H1 (cell line): ENCODE data around the gene ARTN. TPM values are rescaled to one million over a fixed set of nuclear protein-coding genes. Genes with fewer than 3 reads are reported as not detected.

ENCODE experiments used
- CTCF ChIA-PET: fragments of 300-600 bp; sonication (Branson Sonifier 250); formaldehyde crosslinking; loops from one replicate; lab custom pipeline; 2021; ENCODE audit not compliant: partially characterized antibody; lab: Charles Lee
- POLR2A ChIA-PET: fragments of 300-600 bp; sonication (Branson Sonifier 250); formaldehyde crosslinking; loops from one replicate; lab custom pipeline; 2021; ENCODE audit warnings: inconsistent platforms; ENCODE audit not compliant: partially characterized antibody; lab: Charles Lee
- DNase-seq, 2 experiments: peaks; one replicate each; pipeline versions ENCODE4 v3.0.0 to v3.0.0-alpha.2; 2010 to 2022; ENCODE audit warnings: low spot score in 2 of 2, low read depth in 1 of 2, mixed read lengths in 1 of 2
- FAIRE-seq: peaks from 2 replicates; lab custom pipeline; 2011; peaks lifted over from hg19 to GRCh38; lab: Jason Lieb, UNC
- H2AFZ ChIP-seq: 2 replicates; pipeline ENCODE4 v1.8.1; 2012; ENCODE audit warnings: low read length, inconsistent platforms
- H2AK5ac ChIP-seq: 2 replicates; pipeline ENCODE4 v1.6.1; 2013; ENCODE audit warnings: low read depth, low read length
- H2BK120ac ChIP-seq: replicated peaks from 2 replicates; pipeline ENCODE3; 2013; ENCODE audit warnings: low read depth, low read length, inconsistent platforms
- H2BK12ac ChIP-seq: 2 replicates; pipeline ENCODE4 v1.6.1; 2013; ENCODE audit warnings: low read depth, low read length
- H2BK15ac ChIP-seq: 2 replicates; pipeline ENCODE4 v1.6.1; 2013; ENCODE audit warnings: low read length
- H2BK20ac ChIP-seq: 2 replicates; pipeline ENCODE4 v1.6.1; 2013; ENCODE audit warnings: low read length
- H2BK5ac ChIP-seq: 2 replicates; pipeline ENCODE4 v1.6.1; 2013; ENCODE audit warnings: low read depth, low read length
- H3K14ac ChIP-seq: 2 replicates; pipeline ENCODE4 v1.6.1; 2013; ENCODE audit warnings: inconsistent platforms; ENCODE audit not compliant: insufficient read length
- H3K18ac ChIP-seq: 2 replicates; pipeline ENCODE4 v1.6.1; 2013; ENCODE audit warnings: low read length; ENCODE audit errors: extremely low read depth
- H3K23ac ChIP-seq: 2 replicates; pipeline ENCODE4 v1.6.1; 2013; ENCODE audit warnings: inconsistent platforms; ENCODE audit not compliant: insufficient read length
- H3K23me2 ChIP-seq: 2 replicates; pipeline ENCODE4 v1.6.1; 2013; ENCODE audit warnings: low read depth, low read length
- H3K27ac ChIP-seq: 2 replicates; pipeline ENCODE4 v1.6.1; 2011; ENCODE audit warnings: low read depth, low read length, inconsistent platforms
- H3K27me3 ChIP-seq, 4 experiments: replicated peaks in 1 of 4; 1 replicate in 1 of 4; 2 replicates in 3 of 4; pipeline versions ENCODE4 v1.6.1 to v1.8.1; 2011 to 2013; ENCODE audit warnings: low read length in 3 of 4, mild to moderate bottlenecking in 3 of 4, inconsistent platforms in 2 of 4, mixed read lengths in 2 of 4, moderate library complexity in 1 of 4; ENCODE audit not compliant: control insufficient read depth in 3 of 4, insufficient read depth in 3 of 4; ENCODE audit errors: extremely low read depth in 1 of 4
- H3K36me3 ChIP-seq, 4 experiments: 2 replicates each; pipeline versions ENCODE4 v1.6.1 to v1.8.1; 2011 to 2013; ENCODE audit warnings: mild to moderate bottlenecking in 4 of 4, low read length in 3 of 4, moderate library complexity in 2 of 4, control low read depth in 1 of 4, inconsistent platforms in 1 of 4; ENCODE audit not compliant: insufficient read depth in 4 of 4, control insufficient read depth in 2 of 4
- H3K4ac ChIP-seq: replicated peaks from 2 replicates; pipeline ENCODE3; 2013; ENCODE audit warnings: low read length, low read depth, mixed read lengths, inconsistent platforms; ENCODE audit not compliant: insufficient read length
- H3K4me1 ChIP-seq, 4 experiments: replicated peaks in 1 of 4; 1 replicate in 1 of 4; 2 replicates in 3 of 4; pipeline versions ENCODE4 v1.6.1 to v1.8.1; 2011 to 2013; ENCODE audit warnings: low read length in 3 of 4, inconsistent platforms in 2 of 4, mixed read lengths in 1 of 4; ENCODE audit not compliant: insufficient read depth in 4 of 4, control insufficient read depth in 3 of 4
- H3K4me2 ChIP-seq, 2 experiments: 2 replicates each; pipeline versions ENCODE4 v1.6.1 to v1.8.1; 2011 to 2013; ENCODE audit warnings: low read depth in 2 of 2, low read length in 2 of 2, control low read depth in 1 of 2, inconsistent platforms in 1 of 2, mild to moderate bottlenecking in 1 of 2; ENCODE audit not compliant: insufficient read depth in 1 of 2
- H3K4me3 ChIP-seq, 4 experiments: fragments of 200-600, 300-600 bp in 1 of 4; sonication (generic), shearing (Covaris generic), sonication (Bioruptor Twin) in 1 of 4; 2 replicates each; pipeline versions ENCODE4 v1.5.1 to v1.8.1; 2011 to 2016; ENCODE audit warnings: low read length in 4 of 4, low read depth in 3 of 4, control low read depth in 2 of 4, inconsistent platforms in 2 of 4, mild to moderate bottlenecking in 2 of 4, mixed read lengths in 1 of 4, moderate library complexity in 1 of 4; ENCODE audit not compliant: insufficient read depth in 2 of 4; ENCODE audit errors: extremely low read depth in 1 of 4
- H3K56ac ChIP-seq: replicated peaks from 2 replicates; pipeline ENCODE3; 2013; ENCODE audit warnings: low read depth, mild to moderate bottlenecking, mixed read lengths, low read length, inconsistent platforms; ENCODE audit not compliant: insufficient read length
- H3K79me1 ChIP-seq: 2 replicates; pipeline ENCODE4 v1.6.1; 2013; ENCODE audit warnings: low read depth, low read length, control low read depth
- H3K79me2 ChIP-seq, 2 experiments: 2 replicates each; pipeline versions ENCODE4 v1.6.1 to v1.8.1; 2012 to 2013; ENCODE audit warnings: low read length in 2 of 2, mild to moderate bottlenecking in 2 of 2, inconsistent platforms in 1 of 2; ENCODE audit not compliant: insufficient read depth in 2 of 2, control insufficient read depth in 1 of 2
- H3K9ac ChIP-seq, 4 experiments: replicated peaks in 1 of 4; 1 replicate in 1 of 4; 2 replicates in 3 of 4; pipeline versions ENCODE4 v1.6.1 to v1.8.1; 2011 to 2013; ENCODE audit warnings: low read depth in 3 of 4, low read length in 3 of 4, control low read depth in 2 of 4, mild to moderate bottlenecking in 2 of 4, moderate library complexity in 2 of 4, inconsistent platforms in 1 of 4; ENCODE audit errors: extremely low read depth in 1 of 4
- H3K9me3 ChIP-seq, 2 experiments: 2 replicates each; pipeline versions ENCODE4 v1.6.1 to v1.8.1; 2012 to 2013; ENCODE audit warnings: mild to moderate bottlenecking in 2 of 2, moderate library complexity in 2 of 2, control low read depth in 1 of 2, inconsistent platforms in 1 of 2, low read depth in 1 of 2, low read length in 1 of 2, mixed read lengths in 1 of 2; ENCODE audit not compliant: insufficient read depth in 2 of 2
- H4K20me1 ChIP-seq, 2 experiments: replicated peaks in 1 of 2; 2 replicates each; pipeline versions ENCODE3 to v1.8.1; 2011 to 2013; ENCODE audit warnings: inconsistent platforms in 2 of 2, low read length in 2 of 2, mild to moderate bottlenecking in 1 of 2; ENCODE audit not compliant: insufficient read depth in 2 of 2, control insufficient read depth in 1 of 2
- H4K5ac ChIP-seq: 2 replicates; pipeline ENCODE4 v1.6.1; 2013; ENCODE audit warnings: low read length, low read depth, mixed read lengths, inconsistent platforms; ENCODE audit not compliant: insufficient read length
- H4K8ac ChIP-seq: 2 replicates; pipeline ENCODE4 v1.8.0; 2013; ENCODE audit warnings: mild to moderate bottlenecking, moderate library complexity, low read length, inconsistent platforms; ENCODE audit not compliant: insufficient read depth; ENCODE audit errors: extremely low read depth
- H4K91ac ChIP-seq: replicated peaks from 2 replicates; pipeline ENCODE3; 2013; ENCODE audit warnings: low read length, mixed read lengths, inconsistent platforms; ENCODE audit not compliant: insufficient read length
- GABPA ChIP-seq: IDR thresholded peaks from 2 replicates; pipeline ENCODE4 v1.6.1; 2011; ENCODE audit warnings: mild to moderate bottlenecking, low read length, moderate library complexity, borderline replicate concordance; ENCODE audit not compliant: insufficient read depth
- RXRA ChIP-seq: IDR thresholded peaks from 2 replicates; pipeline ENCODE4 v1.6.1; 2011; ENCODE audit warnings: low read depth, mild to moderate bottlenecking, low read length, moderate library complexity; ENCODE audit not compliant: insufficient read depth
- ZNF274 ChIP-seq: IDR thresholded peaks from 2 replicates; pipeline ENCODE4 v1.7.0; 2012; ENCODE audit warnings: low read length, borderline replicate concordance; ENCODE audit errors: extremely low read depth
- WGBS, 2 experiments: shearing (Covaris generic) in 1 of 2; methylation state at CpG; one replicate each; pipeline versions ENCODE4 v1.1.6 to v1.1.7; 2013 to 2015; ENCODE audit warnings: low lambda C conversion rate in 2 of 2, mixed read lengths in 2 of 2, inconsistent platforms in 1 of 2, low coverage in 1 of 2, missing lambda C conversion rate in 1 of 2; ENCODE audit not compliant: insufficient replicate concordance in 2 of 2, insufficient coverage in 1 of 2, insufficient read length in 1 of 2; ENCODE audit errors: extremely low coverage in 1 of 2, missing lambda C conversion rate in 1 of 2; 5-methylcytosine and 5-hydroxymethylcytosine counted together
- polyA plus RNA-seq, 7 experiments: library from polyadenylated mRNA; depleted of rRNA in 3 of 7; stranded (reverse) in 5 of 7; unstranded in 2 of 7; fragments of >200 nt in 5 of 7; fragments of 200-250 nt in 2 of 7; gene quantifications; 1 replicate in 5 of 7; 2 replicates in 1 of 7; 4 replicates in 1 of 7; pipeline versions ENCODE4 v1.2.1 to v1.2.3, GENCODE V29; 2011 to 2013; ENCODE audit warnings: missing spikeins in 2 of 7, mixed read lengths in 2 of 7
- total RNA-seq: library from RNA; stranded (reverse); fragmentation: NEBNext Ultra II Directional; extraction: Animal tissue kit (Norgen Biotek cat#: 25700); gene quantifications from 2 replicates; pipeline ENCODE4 v1.2.1, GENCODE V29; 2021

Gene ARTN
- total and polyA plus RNA-seq, 2 of the 8 experiments (the other 6 are each of a cell fraction or from before 2014, with no cell fraction given), result 13.5 to 22.7 TPM

DNA sequence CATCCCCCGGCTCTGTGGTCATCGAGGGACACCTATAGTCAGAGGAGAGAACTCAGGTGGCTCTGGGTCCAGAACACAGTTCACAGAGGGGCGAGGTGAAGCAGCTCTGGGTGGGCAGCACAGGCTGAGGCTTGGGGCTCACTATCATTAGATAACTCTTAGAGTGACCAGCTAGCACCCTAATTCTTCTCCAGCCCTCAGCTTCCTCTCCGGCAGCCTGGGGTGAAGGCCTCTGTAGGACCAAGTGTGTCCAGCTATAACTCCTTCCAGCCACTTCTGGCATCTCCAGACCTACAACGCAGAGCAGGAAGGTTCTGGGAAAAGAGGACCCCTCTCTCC lies 1.4 kb downstream of the ARTN start:
- CTCF ChIA-PET, result interaction anchor here (0.6 to 18.6 kb wide), 93 partner anchors 12 to 954 kb away, joined by 3 to 618 read pairs (median 6); partner anchors contain the start of genes ATP6V0B, CCDC24, DPH2 and IPO13
- POLR2A ChIA-PET, result interaction anchor here (0.6 to 8.0 kb wide), 19 partner anchors 9 to 283 kb away, joined by 3 to 89 read pairs (median 5); partner anchors contain the start of genes ATP6V0B, IPO13, SLC6A9 and ST3GAL3

More for the DNA sequence above, 1.4 kb downstream of the ARTN start:
- Histone ChIP-seq H3K18ac (peak overlapping the region; percentile 72; the same call in 1 of the 2 replicates), H4K8ac (no peak overlapping the region), H3K4ac (no peak overlapping the region), H3K23me2 (peaks cover 11% of the 10 kb centered on the region; the same call in 1 of the 2 replicates), H3K14ac (no peak overlapping the region), H4K5ac (no peak overlapping the region)
- TF ChIP-seq GABPA (0 out of 2 replicates have a peak, but pooled peaks have one; percentile 19), RXRA (no peak), ZNF274 (no peak)
- TF ChIP-seq, all 59 proteins: peak for 1
- H2BK15ac ChIP-seq, result peak overlapping the region; percentile 3; the same call in 1 of the 2 replicates
- H3K79me1 ChIP-seq, result no peaks in the 10 kb centered on the region
- H4K20me1 ChIP-seq, result peaks cover 7 to 8% of the 10 kb centered on the region in 2 experiments
- 0 out of 2 replicates have a peak overlapping the region, but pooled peaks have one; percentile 19 for H2BK5ac ChIP-seq
- H4K91ac ChIP-seq, result no peak overlapping the region
- no peak overlapping the region; the same call in 1 of the 2 replicates for H2BK12ac ChIP-seq
- no peak overlapping the region for H2AK5ac ChIP-seq
- no peak overlapping the region for H3K9ac ChIP-seq
- no peak overlapping the region for H3K23ac ChIP-seq
- no peak overlapping the region for H3K27ac ChIP-seq
- H3K4me3 ChIP-seq, result peak overlapping the region in 1 of 4 experiments; percentile 69; a peak in 1 of 8 replicates
- peaks cover 0 to 8% (median 4%) of the 10 kb centered on the region in 4 experiments; a peak in 5 of 7 replicates for H3K27me3 ChIP-seq
- H3K79me2 ChIP-seq, result no peaks in the 10 kb centered on the region
- no peaks in the 10 kb centered on the region for H3K9me3 ChIP-seq
- FAIRE-seq, result no peak
- peak overlapping the region; percentile 89 to 93 for H3K4me2 ChIP-seq
- H3K56ac ChIP-seq, result no peak overlapping the region
- no peak overlapping the region for H2BK120ac ChIP-seq
- no peaks in the 10 kb centered on the region; a peak in 1 of 8 replicates for H3K36me3 ChIP-seq
- H2BK20ac ChIP-seq, result 0 out of 2 replicates have a peak overlapping the region, but pooled peaks have one; percentile 68
- no peak overlapping the region for H2AFZ ChIP-seq
- WGBS, 2 experiments, result 61% methylated on average over 5 of the region's 5 CpGs; no CpG with 5 or more reads in 1 of the 2 experiments
- no peak for DNase-seq
- H3K4me1 ChIP-seq, result peaks cover 14 to 41% (median 35%) of the 10 kb centered on the region in 4 experiments
